NOMO-1 (cell line): Measurements from ENCODE around the gene TBC1D8.
"Not testable (repeated sequence)": the region's sequence is repeated elsewhere in the genome, so short reads cannot be mapped to it uniquely, and the experiment has no call there.

Experiments
- DNase-seq, 2 experiments: peaks; one replicate each; lab custom pipeline; 2025; ENCODE audit not compliant: unreplicated experiment in 2 of 2; lab: John Stamatoyannopoulos, UW

TBC1D8 gene

DNA sequence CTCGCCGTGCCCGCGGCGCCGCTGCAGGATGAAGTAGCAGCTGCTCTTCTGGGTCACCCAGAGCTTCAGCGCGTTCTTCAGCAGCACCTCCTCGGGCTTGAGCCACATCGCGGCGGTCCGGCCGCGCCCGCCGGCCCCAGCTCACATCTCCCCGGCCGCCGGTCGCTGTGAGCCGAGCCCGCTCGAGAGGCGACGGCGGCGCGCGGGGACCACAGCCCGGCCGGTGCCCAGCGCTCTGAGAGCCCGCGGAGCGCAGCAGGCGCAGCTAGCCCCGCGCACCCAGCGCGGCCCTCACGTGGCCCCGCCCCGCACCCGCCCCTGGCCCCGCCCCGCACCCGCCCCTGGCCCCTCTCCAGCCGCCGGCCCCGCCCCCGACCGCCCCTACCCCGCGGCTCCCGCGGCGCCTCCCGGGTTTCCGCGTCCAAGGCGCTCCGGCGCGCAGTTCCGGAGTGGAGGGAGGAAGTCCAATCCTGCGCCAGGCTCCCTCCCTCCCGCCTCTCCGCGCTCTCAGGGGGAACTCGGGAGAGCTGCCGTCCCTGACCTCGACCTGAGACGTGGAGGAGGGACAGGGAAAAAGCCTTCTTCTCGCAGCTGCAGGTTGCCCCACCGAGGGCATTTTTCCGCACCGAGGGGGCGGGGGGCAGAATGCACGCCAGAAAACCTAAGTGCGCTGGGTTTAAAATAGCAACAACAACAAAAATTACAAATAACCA is at the start of gene TBC1D8:
Gene TBC1D8, minus strand, starts transcription at position 237 of the 713 bp plus-strand sequence. Its CDS starts 129 bp downstream, at position 108.
- peak; percentile 56 to 75 for DNase-seq

DNA sequence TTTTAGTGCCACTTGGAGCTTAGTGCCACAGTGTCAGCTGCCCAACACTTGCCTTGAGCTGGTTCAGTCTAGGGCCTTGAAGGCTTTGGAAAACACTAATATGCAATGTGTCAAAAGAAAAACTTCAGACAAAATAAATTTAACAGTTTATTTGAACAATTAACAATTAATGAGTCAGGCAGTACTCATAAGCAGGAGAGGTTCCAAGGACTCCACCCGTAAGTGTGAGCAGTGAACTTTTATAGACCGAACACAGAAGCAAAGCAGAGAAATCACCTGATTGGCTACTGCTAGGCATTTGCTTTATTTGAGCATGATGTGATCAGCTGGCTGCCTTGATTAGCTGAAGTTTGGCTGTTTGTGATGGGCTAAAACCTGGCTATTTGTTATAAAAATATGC is 49.5 kb upstream of the TBC1D8 start:
- DNase-seq: no peak

DNA sequence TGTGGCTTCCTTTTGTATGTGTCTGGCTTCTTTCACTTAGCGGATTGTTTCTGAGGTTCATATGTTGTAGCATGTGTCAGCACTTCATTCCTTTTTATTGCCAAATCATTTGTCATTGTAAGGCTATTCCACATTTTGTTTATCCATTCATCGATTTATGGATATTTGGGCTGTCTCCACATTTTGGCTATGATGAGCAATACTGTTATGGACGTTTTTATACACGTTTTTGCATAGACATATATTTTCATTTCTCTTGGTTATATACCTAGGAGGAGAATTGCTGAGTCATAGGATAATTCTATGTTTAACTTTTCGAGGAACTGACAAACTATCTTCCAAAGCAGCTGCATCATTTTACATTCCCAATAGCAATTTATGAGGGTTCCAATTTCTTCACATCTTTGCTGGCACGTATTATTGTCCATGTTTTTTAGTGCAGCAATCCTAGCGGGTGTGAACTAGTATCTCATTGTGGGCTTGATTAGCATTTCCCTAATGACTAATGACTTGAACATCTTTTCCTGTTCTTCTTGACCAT is 48.1 kb upstream of the TBC1D8 start:
- no peak for DNase-seq

DNA sequence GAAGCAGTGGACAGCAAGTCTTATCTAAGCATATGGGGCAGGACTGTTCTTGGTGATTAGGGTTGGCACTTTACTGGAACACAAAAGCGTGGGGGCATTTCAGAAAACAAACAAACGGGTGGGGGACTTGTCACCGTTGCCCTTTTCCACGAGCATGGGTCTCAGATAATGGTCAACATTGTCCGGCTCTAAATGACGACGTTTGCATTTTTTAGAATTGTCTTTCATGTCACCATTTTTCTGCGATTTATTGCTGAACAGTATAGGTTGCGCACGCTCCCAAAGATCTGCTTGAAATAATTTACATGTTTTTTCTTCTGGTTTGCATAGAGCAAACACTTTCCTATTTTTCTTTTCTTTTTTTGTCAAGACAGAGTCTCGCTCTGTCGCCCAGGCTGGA is 46.6 kb upstream of the TBC1D8 start:
- no peak for DNase-seq

DNA sequence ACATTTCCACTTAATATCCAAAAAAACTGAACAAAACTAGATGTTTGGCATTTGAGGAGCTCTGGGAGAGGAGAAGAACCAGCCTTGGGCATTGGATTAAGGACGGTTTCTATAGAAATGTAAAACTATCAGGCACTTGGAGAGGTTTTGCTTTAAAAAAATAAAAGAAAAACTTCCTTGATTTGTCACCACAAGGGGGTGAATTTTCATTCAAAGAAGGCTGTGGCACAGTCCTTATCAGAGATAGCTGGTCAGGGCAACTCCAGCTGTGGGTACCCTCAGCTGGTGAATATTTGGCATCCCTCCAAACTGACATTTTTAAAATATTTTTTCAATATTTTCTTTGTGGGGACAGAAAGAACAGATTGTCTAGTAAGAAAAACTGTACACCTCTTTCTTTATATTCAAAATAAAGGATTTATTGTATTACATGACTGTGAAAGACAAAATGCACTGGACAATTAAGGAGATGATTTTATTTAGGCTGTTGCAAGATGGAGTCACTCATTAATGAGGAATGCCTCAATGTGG is 46.1 kb upstream of the TBC1D8 start:
- no peak for DNase-seq

DNA sequence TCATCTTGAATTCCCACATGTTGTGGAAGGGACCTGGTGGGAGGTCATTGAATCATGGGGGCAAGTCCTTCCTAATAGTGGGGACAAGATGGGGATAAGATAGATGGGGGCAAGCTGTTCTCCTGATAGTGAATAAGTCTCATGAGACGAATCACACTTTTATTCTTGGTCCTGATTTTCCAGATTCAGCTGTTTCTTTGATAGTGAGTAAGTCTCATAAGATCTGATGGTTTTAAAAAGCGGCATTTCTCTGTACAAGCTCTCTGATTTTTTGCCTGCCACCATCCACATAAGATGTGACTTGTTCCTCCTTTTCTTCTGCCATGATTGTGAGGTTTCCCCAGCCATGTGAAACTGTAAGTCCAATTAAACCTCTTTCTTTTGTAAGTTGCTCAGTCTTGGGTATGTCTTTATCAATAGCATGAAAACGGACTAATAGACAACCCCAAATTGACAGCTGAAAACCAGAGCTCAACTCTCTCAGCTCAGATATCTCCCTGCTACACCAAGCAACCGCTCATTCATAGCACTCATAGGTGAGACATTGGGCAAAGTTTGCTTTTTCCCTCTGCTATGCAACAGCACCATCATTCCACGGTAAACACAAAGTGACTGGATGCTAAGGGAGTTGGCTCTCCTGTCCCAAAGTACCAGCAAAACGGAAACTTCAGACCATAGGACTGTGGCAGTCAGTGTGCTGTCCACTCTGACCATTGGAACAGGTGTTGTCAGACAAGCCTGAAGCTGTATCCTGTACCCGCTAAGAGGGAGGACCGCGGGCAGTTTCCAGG is 44.9 kb upstream of the TBC1D8 start:
- no peak for DNase-seq

DNA sequence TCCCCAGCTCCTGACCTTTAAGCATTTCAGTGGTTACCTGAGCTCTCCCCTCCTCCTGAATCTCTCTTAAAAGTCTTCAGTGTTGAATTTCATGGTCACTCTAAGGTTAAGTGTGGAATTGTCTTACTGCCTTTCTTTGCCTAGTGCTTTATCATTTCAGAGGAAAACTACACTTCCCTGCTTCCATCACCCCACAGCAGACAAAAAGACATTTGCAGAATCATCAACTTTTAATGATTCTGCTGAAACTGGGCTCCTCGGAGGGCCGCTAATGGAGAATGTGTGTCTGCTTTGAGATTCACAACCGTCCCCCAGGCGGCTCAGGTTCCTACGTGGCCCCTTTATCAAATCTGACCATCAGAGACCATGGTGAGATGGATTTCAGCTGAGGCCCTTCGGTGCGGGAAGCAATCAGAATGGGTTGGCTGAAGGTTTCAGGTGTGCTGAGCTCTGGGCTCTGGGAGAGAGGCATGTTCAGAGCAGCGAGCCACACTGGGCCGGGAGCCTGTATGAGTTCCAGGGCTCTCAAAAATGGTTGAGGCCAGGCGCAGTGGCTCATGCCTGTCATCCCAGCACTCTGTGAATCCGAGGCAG is 41.9 kb upstream of the TBC1D8 start:
- no peak for DNase-seq

DNA sequence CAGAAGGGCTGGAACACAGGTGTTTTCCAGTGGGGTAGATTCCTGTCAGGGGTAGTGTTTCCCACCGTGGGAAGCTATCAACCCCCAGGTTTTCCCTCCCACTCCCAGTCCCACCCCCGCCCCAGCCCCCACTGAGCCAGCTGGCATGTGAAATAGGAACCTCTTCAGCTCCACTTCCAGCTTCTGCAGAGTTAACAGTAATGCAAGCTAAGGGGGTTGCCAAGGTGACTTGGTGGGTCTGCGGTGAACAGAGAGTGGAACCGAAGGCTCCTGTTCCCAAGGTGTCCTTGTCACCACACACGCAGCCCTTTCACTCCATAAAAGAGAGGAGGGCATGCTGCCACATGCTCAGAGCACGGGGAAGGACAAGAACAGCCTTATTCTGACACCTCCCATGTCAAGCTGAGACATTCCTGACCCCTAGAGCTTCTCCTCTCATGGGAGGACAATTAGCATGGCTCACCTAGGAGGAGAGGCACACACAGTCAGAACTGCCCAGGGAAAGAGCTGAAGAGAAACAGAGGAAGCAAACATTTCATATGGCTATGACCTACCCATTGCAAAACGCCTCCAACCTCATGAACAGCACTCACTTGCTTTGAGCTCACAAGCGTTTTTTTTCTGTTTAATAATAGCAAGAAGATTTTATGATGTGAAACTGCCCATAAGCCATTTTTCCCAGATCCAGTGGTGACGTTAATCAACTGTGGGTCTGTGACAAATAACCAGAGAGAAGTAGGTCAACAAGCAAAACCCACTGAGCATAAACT is 39.8 kb upstream of the TBC1D8 start:
- peak; percentile 42 to 73 for DNase-seq

DNA sequence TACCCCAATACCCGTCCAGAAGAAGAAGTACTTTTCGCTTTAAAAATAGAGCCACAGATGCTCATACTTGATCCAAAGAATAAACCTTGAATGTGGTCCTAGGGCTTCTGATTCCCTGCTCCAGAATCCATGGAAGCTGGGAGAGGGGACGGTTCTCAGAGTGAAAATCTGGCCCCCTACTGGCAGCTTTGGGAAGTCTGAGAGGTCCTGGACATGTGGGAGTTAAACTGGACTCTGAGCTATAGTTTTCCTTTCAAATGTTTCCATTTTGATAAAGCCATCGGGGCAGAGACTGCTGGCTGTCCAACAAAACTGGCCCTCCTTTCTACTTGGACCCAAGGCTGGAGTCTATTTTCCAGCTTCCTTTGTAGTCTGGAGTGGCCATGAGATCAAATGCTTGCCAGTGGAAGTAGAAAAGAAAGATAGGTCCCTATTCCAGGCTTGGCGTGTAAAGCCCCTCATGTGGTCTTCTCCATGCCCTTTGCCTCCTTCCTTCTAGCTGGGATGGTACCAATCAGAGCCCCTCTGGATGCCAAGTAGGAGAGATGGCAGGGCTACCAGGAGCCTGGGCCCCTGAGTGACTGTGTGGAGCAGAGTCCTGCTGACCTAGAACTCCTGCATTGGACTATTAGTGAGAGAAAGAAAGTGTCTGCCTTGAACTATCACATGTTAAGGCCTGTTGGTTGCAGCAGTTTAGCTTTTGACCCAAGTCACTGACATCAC is 37.7 kb upstream of the TBC1D8 start:
- DNase-seq: no peak

DNA sequence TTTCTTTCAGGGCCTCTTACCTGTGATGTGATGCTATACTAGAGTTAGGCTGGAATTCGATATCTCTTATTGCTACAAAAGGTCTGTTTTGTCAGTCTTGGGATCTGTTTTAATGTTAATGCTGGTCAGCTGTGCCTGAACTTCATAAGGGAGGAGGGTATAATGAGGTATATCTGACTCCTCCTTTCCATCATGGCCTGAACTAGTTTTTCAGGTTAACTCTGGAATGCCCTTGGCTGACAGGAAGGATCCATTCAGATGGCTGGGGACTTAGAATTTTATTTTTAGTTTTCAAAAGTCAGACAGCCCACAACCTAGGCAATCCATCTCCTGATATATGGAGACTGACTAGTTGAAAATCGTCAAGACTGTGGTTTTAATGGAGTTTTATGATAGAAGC is 35.9 kb upstream of the TBC1D8 start:
- no peak for DNase-seq

DNA sequence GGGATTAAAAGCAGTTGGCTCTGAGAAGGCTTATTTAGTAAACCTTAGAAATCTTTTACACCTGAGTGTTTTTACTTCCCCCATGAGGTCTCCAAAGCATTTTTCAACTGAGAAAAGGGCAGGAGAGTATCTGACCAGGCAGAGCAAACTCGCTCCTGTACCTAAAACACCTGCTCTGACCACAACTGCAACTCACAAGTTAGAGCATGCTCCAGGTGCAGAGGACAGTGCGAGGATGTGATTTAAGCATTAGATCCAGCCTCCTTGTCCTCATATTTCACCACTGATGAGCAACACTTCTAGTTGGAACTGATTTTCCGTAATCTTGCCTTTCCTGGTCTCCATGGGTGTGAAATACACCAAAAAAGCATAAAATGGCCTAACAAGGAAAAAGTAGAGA is 34.5 kb upstream of the TBC1D8 start:
- DNase-seq: no peak

DNA sequence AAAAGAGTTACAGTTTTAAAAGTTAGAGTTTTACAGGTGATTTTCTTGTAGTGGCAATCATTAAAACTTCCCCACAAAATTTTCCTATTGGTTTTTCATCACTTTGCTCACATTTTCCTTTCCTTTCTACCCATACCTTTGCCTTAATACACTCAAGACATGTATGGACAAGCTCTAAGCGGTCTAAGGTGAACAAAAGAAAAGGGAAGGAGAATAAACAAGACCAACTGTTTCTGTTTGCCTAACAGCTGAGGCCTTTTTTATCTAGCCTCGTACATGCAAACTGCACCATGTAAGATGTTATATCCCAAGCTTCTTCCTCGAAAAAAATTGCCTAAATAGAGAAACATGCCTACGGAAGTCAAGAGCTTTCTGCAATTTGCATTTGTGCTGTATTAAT is 33.9 kb upstream of the TBC1D8 start:
- DNase-seq: no peak

DNA sequence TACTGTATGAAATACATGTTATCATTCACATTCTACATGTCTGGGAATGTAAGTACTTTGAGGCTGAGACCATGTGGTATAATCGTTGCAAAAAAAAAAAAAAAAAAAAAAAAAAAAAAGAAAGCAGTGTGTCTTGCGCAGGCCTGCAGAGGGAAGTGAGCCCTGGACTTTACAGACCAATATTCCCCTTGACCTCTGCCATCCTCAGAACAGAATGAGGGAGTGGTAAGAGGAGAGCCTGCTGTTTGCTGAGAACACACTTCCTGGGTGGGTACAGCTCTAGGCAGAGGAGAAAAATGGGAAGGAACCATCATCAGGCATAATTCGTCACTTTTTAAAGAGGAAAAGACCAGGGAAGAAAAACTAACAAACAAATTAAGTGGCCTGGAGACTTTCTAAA is 28.8 kb upstream of the TBC1D8 start:
- peak; percentile 42 to 47 for DNase-seq

DNA sequence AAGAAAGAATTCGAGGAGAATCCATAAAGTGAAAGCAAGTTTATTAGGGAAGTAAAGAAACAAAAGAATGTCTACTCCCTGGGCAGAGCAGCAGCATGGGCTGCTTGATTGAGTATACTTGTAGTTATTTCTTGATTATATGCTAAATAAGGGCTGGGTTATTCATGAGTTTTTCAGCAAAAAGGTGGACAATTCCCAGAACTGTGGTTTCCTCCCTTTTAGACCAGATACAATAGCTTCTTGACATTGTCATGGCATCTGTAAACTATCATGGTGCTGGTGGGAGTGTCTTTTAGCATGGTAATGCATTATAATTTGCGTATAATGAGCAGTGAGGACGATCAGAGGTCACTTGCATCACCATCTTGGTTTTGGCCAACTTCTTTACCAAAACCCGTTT is 25.6 kb upstream of the TBC1D8 start:
- DNase-seq: no peak

DNA sequence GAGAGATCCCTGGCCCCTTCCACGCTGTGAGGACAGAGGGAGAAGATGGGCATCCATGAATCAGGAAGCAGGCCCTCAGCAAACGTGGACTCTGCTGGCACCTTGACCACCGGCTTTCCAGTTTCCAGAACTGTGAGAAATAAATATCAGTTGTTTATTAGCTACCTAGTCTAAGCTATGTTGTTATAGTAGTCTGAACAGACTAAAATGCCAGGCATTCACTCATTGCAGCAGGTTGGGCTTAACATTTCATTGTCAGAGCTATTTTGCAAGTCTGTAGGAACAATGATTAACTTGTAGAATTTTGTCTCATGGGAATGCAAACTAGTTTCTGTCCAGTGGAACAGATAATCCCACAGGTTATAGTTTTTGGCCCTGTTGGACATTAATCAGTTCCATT is 24.8 kb upstream of the TBC1D8 start:
- no peak for DNase-seq

DNA sequence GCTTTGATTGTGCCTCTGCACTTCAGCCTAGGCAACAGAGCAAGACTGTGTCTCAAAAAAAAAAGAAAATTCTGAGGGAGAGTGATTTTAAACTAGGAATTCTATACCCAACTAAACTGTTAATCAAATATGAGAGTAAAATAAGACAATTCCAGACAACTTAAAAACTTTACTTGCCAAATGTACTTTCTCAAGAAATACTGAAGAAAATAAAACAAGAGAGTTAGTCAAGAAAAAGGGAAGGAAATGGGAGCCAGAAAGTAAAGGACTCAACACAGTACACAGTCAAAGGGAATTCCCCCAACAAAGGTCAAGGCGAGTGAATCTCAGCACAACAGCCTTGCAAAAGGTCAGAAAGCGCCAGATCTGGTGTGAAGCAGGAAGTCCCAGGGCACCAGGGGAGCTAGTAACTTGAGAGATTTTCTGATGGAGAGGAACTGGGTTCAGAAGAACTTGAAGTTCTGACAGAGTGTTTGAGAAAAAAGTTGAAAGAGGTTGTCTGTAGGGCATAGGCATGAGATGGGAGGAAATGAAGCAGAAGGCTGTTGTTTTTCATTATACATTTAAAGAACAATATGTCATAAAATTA is 22.6 kb upstream of the TBC1D8 start:
- peak; percentile 10 to 35 for DNase-seq

DNA sequence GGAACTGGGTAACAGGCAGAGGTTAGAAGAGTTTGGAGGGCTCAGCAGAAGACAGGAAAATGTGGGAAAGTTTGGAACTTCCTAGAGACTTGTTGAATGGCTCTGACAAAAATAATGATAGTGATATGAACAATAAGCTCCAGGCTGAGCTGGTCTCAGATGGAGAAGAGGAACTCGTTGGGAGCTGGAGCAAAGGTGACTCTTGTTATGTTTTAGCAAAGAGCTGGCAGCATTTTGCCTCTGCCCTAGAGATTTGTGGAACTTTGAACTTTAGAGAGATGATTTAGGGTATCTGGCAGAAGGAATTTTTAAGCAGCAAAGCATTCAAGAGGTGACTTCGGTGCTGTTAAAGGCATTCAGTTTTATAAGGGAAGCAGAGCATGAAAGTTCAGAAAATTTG is 18.6 kb upstream of the TBC1D8 start:
- not testable (repeated sequence) for DNase-seq

DNA sequence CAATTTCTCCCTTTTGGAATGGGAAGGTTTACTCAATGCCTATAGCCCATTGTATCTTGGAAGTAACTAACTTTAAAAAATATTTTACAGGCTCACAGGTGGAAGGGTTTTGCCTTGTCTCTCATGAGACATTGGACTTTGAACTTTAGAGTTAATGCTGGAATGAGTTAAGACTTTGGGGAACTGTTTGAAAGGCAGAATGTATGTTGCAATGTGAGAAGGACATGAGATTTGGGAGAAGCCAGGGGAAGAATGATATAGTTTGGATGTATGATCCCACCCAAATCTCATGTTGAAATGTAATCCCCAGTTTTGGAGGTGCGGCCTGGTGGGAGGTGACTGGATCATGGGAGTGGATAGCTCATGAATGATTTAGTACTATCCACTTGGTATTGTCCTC is 17.5 kb upstream of the TBC1D8 start:
- DNase-seq: no peak

DNA sequence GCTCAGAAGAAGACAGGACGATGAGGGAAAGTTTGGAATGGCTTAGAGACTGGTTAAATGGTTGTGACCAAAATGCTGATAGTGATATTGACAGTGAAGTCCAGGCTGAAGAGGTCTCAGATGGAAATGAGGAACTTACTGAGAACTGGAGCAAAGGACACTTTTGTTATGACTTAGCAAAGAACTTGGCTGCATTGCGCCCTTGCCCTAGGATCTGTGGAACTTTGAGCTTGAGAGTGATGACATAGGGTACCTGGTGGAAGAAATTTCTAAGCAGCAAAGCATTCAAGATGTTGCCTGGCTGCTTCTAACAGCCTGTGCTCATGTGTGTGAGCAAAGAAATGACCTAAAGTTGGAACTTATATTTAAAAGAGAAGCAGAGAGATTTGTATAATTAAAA is 16.4 kb upstream of the TBC1D8 start:
- peak; percentile 22 to 34 for DNase-seq

DNA sequence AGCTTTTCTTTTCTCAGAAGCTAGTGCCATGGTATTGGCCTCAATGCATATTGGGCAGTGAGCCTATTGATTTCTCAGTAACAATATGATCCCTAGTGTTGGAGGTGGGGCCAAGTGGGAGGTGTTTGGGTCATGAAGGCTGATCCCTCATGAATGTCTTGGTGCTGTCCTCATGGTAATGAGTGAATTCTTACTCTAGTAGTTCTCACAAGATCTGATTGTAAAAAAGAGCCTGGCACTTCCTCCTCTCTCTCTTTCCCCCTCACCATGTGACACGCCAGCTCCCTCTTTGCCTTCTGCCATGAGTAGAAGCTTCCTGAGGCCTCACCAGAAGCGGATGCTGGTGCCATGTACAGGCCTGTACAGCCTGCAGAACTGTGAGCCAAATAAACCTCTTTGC is 12.8 kb upstream of the TBC1D8 start:
- DNase-seq: no peak
